ENCODE data around the gene PDS5B.

DNA sequence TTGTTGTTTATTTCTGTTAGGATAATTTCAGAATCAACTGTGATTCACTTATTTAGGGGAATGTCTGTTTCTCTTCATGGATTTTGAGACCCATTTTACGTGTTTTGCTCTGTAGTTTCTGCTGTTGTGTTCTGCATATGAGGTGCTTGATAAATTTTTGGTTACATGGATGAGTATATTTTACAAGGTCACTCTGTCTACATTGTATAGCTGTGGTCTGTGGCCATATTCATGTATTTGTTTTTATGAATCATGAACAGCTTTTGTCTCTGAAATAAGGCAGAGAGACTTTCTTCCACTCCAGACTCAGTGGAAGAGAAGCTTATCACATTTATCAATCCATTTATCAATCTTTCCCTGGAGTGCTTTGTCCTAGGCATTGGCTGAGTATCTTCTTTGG is 56.6 kb downstream of the PDS5B start:
- TF ChIP-seq BCL11A (tag by site-specific recombination; IDR thresholded peaks at IDR 0.05; ENCODE audit: low read depth) (no peak), ZNF239 (tag by site-specific recombination; IDR thresholded peaks at IDR 0.05) (no peak)
- TF ChIP-seq, protein P1, sequence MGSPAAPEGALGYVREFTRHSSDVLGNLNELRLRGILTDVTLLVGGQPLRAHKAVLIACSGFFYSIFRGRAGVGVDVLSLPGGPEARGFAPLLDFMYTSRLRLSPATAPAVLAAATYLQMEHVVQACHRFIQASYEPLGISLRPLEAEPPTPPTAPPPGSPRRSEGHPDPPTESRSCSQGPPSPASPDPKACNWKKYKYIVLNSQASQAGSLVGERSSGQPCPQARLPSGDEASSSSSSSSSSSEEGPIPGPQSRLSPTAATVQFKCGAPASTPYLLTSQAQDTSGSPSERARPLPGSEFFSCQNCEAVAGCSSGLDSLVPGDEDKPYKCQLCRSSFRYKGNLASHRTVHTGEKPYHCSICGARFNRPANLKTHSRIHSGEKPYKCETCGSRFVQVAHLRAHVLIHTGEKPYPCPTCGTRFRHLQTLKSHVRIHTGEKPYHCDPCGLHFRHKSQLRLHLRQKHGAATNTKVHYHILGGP (tag by site-specific recombination; IDR thresholded peaks at IDR 0.05), result no peak

Measured in HEK293 (cell line).